Uterine smooth muscle cell (primary cell): Measurements from ENCODE around the gene TMEM252. TPM values are rescaled to one million over a fixed set of nuclear protein-coding genes. Genes with fewer than 3 reads are reported as not detected.

Experiments used
- total RNA-seq: library from RNA; depleted of rRNA; stranded (reverse); fragments of >200 nt; gene quantifications from 2 replicates; pipeline ENCODE4 v1.2.3, GENCODE V29; 2014

The TMEM252 gene, protein sequence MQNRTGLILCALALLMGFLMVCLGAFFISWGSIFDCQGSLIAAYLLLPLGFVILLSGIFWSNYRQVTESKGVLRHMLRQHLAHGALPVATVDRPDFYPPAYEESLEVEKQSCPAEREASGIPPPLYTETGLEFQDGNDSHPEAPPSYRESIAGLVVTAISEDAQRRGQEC
- total RNA-seq: 0.12 TPM in 1 of 2 replicates, not detected in the other

DNA sequence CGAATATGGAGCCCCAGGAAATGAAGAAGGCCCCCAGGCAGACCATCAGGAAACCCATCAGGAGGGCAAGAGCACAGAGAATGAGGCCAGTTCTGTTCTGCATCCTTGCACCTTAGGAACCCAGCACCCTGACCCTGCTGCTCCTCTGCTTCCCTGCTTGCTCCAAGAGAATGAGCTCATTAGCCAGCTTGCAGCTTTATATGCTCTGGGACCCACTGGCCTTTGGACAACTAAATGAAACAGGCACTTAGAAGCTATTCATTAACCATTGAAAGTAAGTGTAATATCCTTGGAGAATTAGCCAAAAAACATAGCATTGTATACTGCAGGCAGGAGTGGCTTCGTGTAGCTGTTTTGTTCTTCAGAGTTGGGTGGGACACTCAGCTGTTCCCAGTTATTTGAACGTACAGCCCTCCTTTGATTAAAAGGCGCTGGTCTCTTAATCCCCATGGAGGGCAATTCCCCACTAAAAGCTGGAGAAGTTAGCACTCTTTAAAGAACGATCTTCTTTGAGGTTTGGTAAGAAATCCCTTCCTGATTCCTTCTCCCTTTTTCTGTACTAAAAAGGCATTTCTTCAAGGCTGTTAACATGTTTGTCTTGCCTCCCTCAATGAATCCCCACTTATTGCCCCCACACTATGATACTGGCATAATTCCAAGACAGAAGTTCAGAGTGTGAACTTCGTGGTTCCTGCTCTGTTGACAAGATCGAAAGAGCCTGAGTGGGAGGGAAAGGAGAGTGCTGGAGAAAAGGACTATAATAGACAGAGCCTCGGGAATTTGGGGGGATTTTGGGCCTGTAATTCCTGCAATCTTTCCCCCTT, at the start of gene TMEM252:
TSS of gene TMEM252 (minus strand) at position 172 of the 824 bp plus-strand sequence. CDS start at position 103, 69 bp downstream.

Other genes starting within 250 kb of the TMEM252 start
- not detected in 2 replicates for gene FOXD4L3, start 238.0 kb downstream of the TMEM252 start, total RNA-seq
- gene PGM5, start 184.3 kb downstream of the TMEM252 start, total RNA-seq: 61.4 and 74.4 TPM in 2 replicates
- under 0.01 TPM in 1 of 2 replicates, not detected in the other for gene PIP5K1B, start 164.4 kb upstream of the TMEM252 start, total RNA-seq